Endothelial cell (in vitro differentiated cells): Measurements from ENCODE around the gene AFG1L. TPM values are rescaled to one million over a fixed set of nuclear protein-coding genes. Genes with fewer than 3 reads are reported as not detected.
A peak's percentile ranks its signal among the peaks of the same experiment; 100 is the strongest.

Source experiments
- DNase-seq: peaks from one replicate; pipeline ENCODE4 v3.0.0; 2021; ENCODE audit warnings: low spot score
- H3K27ac Mint-ChIP-seq: one replicate; pipeline ENCODE4 v1.8.0; 2021; ENCODE audit warnings: mixed read lengths, inconsistent platforms; ENCODE audit not compliant: unreplicated experiment
- H3K27me3 Mint-ChIP-seq: one replicate; pipeline ENCODE4 v1.8.0; 2021; ENCODE audit warnings: mild to moderate bottlenecking, moderate library complexity, mixed read lengths, inconsistent platforms; ENCODE audit not compliant: unreplicated experiment
- H3K36me3 Mint-ChIP-seq: one replicate; pipeline ENCODE4 v1.8.0; 2021; ENCODE audit warnings: mild to moderate bottlenecking, low read depth, mixed read lengths, inconsistent platforms; ENCODE audit not compliant: unreplicated experiment
- H3K4me1 Mint-ChIP-seq: one replicate; pipeline ENCODE4 v1.8.0; 2021; ENCODE audit warnings: mild to moderate bottlenecking, mixed read lengths, inconsistent platforms; ENCODE audit not compliant: unreplicated experiment
- H3K4me3 Mint-ChIP-seq: one replicate; pipeline ENCODE4 v1.8.0; 2021; ENCODE audit warnings: mild to moderate bottlenecking, mixed read lengths, inconsistent platforms; ENCODE audit not compliant: unreplicated experiment
- H3K9me3 Mint-ChIP-seq: one replicate; pipeline ENCODE4 v1.8.0; 2021; ENCODE audit warnings: mixed read lengths, inconsistent platforms; ENCODE audit not compliant: unreplicated experiment
- total RNA-seq: library from RNA; stranded (reverse); fragmentation: NEBNext Ultra II Directional; extraction: Animal tissue kit (Norgen Biotek cat#: 25700); gene quantifications from one replicate; pipeline ENCODE4 v1.2.1, GENCODE V29; 2021; ENCODE audit not compliant: unreplicated experiment
- TF ChIP-seq, protein P1 (sequence below): fragments of 200-600 bp; sonication (generic); IDR thresholded peaks from one replicate; pipeline ENCODE4 v1.5.0; 2021; ENCODE audit warnings: antibody characterized with exemption; ENCODE audit not compliant: unreplicated experiment

AFG1L gene
- total RNA-seq, 1 donor from 2014 or later, result 5.7 TPM

DNA sequence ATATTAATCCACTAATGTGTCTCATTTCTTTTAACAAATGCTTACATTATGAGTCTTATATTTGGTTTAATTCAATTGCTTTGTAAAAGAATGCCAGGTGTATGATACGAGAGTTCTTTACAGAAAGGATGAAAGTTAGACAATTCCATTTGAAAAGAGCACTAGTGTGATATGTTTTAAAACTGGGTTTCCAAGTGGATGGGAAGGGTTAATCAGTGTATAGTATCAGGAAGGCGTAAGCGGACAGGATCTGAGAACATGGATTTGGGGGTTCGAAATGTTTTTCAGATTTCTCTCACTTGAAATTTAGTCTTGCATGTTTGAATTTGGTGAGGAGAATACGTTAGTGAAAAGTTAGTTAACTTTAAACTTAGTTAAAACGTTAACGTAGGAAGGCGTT is 268.4 kb downstream of the AFG1L start:
- no peaks in the 10 kb centered on the region for H3K9me3 Mint-ChIP-seq
- H3K27me3 Mint-ChIP-seq, result peaks cover 16% of the 10 kb centered on the region
- peak overlapping the region; percentile 74 for H3K27ac Mint-ChIP-seq
- TF ChIP-seq, protein P1, sequence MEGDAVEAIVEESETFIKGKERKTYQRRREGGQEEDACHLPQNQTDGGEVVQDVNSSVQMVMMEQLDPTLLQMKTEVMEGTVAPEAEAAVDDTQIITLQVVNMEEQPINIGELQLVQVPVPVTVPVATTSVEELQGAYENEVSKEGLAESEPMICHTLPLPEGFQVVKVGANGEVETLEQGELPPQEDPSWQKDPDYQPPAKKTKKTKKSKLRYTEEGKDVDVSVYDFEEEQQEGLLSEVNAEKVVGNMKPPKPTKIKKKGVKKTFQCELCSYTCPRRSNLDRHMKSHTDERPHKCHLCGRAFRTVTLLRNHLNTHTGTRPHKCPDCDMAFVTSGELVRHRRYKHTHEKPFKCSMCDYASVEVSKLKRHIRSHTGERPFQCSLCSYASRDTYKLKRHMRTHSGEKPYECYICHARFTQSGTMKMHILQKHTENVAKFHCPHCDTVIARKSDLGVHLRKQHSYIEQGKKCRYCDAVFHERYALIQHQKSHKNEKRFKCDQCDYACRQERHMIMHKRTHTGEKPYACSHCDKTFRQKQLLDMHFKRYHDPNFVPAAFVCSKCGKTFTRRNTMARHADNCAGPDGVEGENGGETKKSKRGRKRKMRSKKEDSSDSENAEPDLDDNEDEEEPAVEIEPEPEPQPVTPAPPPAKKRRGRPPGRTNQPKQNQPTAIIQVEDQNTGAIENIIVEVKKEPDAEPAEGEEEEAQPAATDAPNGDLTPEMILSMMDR, result no peak
- peaks cover 23% of the 10 kb centered on the region for H3K36me3 Mint-ChIP-seq
- DNase-seq, result no peak
- peaks cover 42% of the 10 kb centered on the region for H3K4me1 Mint-ChIP-seq
- peak overlapping the region; percentile 98 for H3K4me3 Mint-ChIP-seq

DNA sequence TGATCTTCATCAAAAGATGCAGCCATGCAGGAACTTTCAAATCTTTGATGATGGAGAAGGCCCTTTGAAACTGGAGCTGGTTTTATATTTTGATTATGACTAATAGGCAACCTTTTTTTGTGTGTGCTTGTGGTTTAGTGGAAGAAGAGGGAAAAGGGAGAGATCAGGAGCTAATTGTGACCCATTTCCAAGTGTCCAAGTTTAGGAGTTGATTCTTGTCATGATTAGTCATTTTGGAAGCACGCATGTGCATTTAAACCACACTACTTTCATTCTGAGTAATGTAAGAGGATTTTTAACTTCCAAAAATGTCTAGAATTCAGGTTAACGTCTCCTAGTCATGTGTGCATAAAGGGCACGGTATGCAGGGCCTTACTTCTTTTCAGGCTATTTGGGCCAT is 269.3 kb downstream of the AFG1L start:
- TF ChIP-seq, protein P1, result no peak
- H3K27ac Mint-ChIP-seq, result peak overlapping the region; percentile 32
- H3K36me3 Mint-ChIP-seq, result peaks cover 26% of the 10 kb centered on the region
- H3K27me3 Mint-ChIP-seq, result peaks cover 10% of the 10 kb centered on the region
- H3K9me3 Mint-ChIP-seq, result no peaks in the 10 kb centered on the region
- DNase-seq, result no peak
- H3K4me1 Mint-ChIP-seq, result peaks cover 42% of the 10 kb centered on the region
- H3K4me3 Mint-ChIP-seq, result peak overlapping the region; percentile 85

DNA sequence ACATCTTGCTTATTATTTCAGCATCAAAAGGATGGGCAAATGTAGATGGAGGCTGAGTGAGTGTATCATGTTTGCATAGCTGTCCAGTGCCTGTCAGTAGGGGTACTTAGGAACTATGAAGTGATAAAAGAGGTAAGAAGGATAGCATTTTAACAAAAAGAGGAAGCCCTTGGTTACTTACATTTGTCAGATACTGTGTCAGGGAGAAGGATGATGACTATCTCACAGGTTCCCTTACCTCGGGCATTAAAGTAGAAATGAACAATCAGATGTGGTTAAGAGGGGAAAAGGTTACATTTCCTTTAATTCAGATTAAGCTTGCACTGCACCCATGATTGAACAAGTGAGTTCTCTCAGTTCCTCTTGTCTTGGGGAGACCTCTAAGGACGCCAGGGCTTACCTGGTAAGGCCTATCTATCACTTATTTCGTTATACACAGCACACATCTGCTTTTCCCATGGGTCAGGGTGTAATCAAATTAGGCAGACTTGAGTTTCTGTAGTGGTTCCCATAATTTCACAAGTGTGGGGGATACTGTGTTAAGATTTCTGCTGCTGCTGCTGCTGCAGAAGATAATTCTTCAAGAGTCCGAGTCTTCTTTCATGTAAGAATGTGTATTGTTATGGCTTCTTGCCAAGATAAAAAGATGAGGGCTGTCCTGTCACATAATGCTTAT is 270.4 kb downstream of the AFG1L start:
- Mint-ChIP-seq H3K27ac (peak overlapping the region; percentile 65), H3K4me3 (no peak overlapping the region), H3K4me1 (peaks cover 42% of the 10 kb centered on the region), H3K36me3 (peaks cover 30% of the 10 kb centered on the region), H3K27me3 (peaks cover 10% of the 10 kb centered on the region), H3K9me3 (no peaks in the 10 kb centered on the region)
- TF ChIP-seq, protein P1, result no peak
- DNase-seq, result no peak

DNA sequence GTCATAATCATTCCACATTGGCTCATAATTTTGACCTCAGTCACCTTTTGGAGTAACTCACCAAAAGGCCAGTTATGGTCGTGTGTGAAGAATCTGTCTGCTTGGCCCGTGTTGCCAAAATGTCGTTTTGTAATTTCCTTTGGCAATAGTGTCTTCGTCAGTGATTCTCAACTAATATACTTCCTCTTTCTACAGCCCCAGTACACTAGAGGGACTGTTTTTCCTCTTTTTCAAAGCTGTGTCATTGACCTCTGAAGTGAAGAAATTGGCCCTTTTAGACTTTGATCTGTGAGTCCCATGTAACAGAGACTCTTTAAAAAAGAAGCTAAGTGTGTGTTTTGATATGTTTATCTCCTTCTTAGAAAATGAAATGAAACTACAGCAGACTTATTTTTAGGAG is 271.0 kb downstream of the AFG1L start:
- TF ChIP-seq, protein P1, result no peak
- no peak for DNase-seq
- H3K4me1 Mint-ChIP-seq, result peaks cover 42% of the 10 kb centered on the region
- H3K9me3 Mint-ChIP-seq, result no peaks in the 10 kb centered on the region
- peaks cover 10% of the 10 kb centered on the region for H3K27me3 Mint-ChIP-seq
- peaks cover 32% of the 10 kb centered on the region for H3K36me3 Mint-ChIP-seq
- H3K27ac Mint-ChIP-seq, result peak overlapping the region; percentile 59
- H3K4me3 Mint-ChIP-seq, result no peak overlapping the region

DNA sequence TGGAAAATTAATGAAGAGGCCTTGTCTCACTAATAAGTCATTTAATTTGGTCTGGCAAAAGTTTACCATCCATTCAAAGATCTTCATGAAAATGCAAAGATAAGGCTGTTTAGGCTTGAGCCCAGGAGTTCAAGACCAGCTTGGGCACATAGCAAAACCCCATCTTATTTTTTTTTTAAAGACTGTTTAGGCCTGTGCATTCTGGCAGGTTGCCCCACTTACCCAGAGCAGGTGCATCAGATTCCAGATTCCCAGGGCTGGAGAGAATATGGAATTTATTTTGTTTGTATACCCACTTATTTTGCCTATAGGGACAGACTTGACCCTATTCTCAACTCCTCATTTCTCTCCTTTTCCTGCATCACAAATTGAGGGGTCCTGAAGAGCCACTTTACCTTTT is 271.6 kb downstream of the AFG1L start:
- Mint-ChIP-seq H3K36me3 (peaks cover 37% of the 10 kb centered on the region), H3K27me3 (peaks cover 10% of the 10 kb centered on the region), H3K4me3 (no peak overlapping the region), H3K4me1 (peaks cover 42% of the 10 kb centered on the region), H3K27ac (no peak overlapping the region), H3K9me3 (no peaks in the 10 kb centered on the region)
- TF ChIP-seq, protein P1, result no peak
- DNase-seq, result no peak
